Skeletal muscle satellite cell (primary cell): ENCODE results near the gene NLN.

Experiments used
- H3K27me3 ChIP-seq: 2 replicates; pipeline ENCODE4 v1.7.0; 2013; ENCODE audit warnings: low read length; ENCODE audit not compliant: control insufficient read depth, insufficient read depth
- H3K36me3 ChIP-seq: 2 replicates; pipeline ENCODE4 v1.7.0; 2013; ENCODE audit warnings: mild to moderate bottlenecking, control low read depth, low read length; ENCODE audit not compliant: insufficient read depth
- H3K4me1 ChIP-seq: 2 replicates; pipeline ENCODE4 v1.7.0; 2013; ENCODE audit warnings: low read length; ENCODE audit not compliant: control insufficient read depth, insufficient read depth
- H3K4me2 ChIP-seq: 2 replicates; pipeline ENCODE4 v1.7.0; 2013; ENCODE audit warnings: mild to moderate bottlenecking, low read length
- H3K4me3 ChIP-seq: 2 replicates; pipeline ENCODE4 v1.7.0; 2013; ENCODE audit warnings: low read length
- H3K9ac ChIP-seq: 2 replicates; pipeline ENCODE4 v1.7.0; 2013; ENCODE audit warnings: mild to moderate bottlenecking, low read depth, low read length, moderate library complexity
- H3K9me3 ChIP-seq: replicated peaks from 2 replicates; pipeline ENCODE4 v1.7.0; 2013; ENCODE audit warnings: mild to moderate bottlenecking, control low read depth, low read length

NLN gene

DNA sequence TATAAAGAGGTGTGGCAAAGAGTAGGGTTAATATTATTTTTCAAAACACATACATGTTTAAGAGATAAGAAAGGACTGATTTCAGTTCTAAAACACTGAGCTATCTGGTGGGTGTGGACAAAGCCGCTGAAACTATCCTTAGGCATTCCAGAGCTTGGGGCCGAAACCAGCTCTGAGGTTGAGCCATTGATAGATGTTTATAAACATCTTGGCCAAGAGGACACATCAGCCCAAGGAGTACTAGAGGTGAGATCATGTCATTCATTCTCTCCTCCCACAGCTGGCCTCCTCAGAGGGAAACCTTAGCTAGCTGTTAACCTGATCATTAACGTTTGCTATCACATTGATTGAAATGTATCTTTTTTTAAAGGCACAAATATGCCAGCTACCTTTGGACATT is 89.9 kb downstream of the NLN start:
- Histone ChIP-seq H3K27me3 (no peaks in the 10 kb centered on the region), H3K9ac (no peak overlapping the region), H3K36me3 (peaks cover 44% of the 10 kb centered on the region), H3K9me3 (no peaks in the 10 kb centered on the region), H3K4me3 (no peak overlapping the region), H3K4me2 (no peak overlapping the region), H3K4me1 (peaks cover 43% of the 10 kb centered on the region)

DNA sequence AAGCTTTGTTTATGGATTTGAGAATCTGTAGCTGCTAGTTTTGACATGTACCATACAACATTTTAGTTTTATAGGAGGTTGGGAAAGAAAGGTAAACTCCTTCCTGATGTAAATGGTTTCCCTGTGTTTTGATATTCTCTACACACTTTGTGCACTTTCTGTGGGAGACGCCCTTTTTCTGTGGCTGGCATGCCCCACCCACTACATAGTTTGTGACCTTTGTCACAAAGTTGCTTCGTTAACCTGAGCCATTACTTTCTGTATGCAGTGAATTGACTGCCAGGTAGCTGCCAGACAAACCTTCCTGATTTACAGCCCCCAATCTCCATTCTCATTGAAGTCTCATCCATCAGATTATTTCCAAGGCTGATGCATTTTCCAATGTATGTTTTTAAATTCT is 90.6 kb downstream of the NLN start:
- Histone ChIP-seq H3K27me3 (no peaks in the 10 kb centered on the region), H3K4me1 (peaks cover 42% of the 10 kb centered on the region), H3K36me3 (peaks cover 44% of the 10 kb centered on the region), H3K9ac (no peak overlapping the region), H3K4me2 (no peak overlapping the region), H3K4me3 (no peak overlapping the region), H3K9me3 (no peaks in the 10 kb centered on the region)

DNA sequence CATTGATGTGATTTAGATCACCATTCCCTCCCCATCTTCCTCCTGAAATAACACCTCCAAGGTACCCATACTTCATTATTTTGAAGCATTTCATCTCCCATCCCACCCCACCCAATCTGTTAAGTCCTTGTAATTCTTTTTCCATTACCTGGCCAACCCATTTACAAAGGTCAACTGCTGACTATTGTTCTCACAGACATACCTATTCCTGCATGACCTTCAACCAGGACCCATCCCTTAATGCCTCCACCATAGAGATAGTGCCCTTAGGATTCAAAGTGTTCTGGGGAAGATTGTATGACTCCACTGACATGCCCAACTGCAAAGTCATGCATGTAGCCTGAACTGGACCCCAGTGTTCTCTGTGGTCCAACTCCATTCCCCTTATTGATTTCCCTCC is 91.2 kb downstream of the NLN start:
- Histone ChIP-seq H3K4me2 (no peak overlapping the region), H3K36me3 (peaks cover 44% of the 10 kb centered on the region), H3K4me1 (peaks cover 37% of the 10 kb centered on the region), H3K4me3 (no peak overlapping the region), H3K9me3 (no peaks in the 10 kb centered on the region), H3K9ac (no peak overlapping the region), H3K27me3 (no peaks in the 10 kb centered on the region)

DNA sequence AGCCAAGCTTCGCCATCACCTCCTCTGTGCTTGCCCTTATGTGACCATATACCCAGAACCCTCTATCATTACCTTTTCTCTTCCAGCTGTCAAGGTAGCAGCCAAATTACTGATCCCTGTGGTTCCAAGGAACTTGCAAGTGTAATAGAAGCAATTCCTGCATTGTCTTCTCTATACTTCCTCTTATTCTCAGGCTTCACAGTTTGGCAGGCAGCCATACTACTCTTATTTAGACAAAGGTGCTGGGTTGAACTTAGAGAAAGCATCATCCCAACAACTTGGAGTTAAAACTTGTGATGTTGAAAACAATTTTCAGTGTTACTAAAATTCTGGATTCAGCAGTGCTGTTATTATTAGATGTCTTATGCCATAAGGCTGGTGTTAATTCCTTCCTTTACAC is 93.2 kb downstream of the NLN start:
- no peak overlapping the region for H3K9ac ChIP-seq
- no peak overlapping the region for H3K4me2 ChIP-seq
- H3K4me3 ChIP-seq = no peak overlapping the region
- H3K4me1 ChIP-seq = peaks cover 17% of the 10 kb centered on the region
- H3K27me3 ChIP-seq = no peaks in the 10 kb centered on the region
- H3K9me3 ChIP-seq = no peaks in the 10 kb centered on the region
- H3K36me3 ChIP-seq = peaks cover 34% of the 10 kb centered on the region

DNA sequence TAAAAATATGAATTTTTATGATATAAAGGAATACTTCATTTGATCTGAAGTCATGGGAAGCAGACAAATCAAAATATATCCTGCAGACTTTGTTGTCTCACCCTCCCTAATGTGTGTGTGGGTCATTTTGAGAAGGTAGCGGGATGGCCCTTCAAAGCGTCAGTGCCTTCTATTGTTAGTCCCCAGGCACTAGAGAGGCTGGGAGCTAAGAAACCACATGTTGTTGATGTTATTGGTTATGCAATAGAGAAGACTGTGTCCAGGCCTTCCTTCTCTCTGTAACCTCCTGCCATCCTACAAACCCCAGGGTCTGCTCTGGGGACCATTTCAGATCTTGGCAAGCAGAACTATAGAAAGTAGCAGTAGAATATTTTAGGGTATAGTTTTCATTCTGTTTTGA is 94.7 kb downstream of the NLN start:
- H3K9me3 ChIP-seq = no peaks in the 10 kb centered on the region
- no peaks in the 10 kb centered on the region for H3K27me3 ChIP-seq
- H3K9ac ChIP-seq = no peak overlapping the region
- H3K36me3 ChIP-seq = peaks cover 37% of the 10 kb centered on the region
- H3K4me2 ChIP-seq = no peak overlapping the region
- no peak overlapping the region for H3K4me3 ChIP-seq
- H3K4me1 ChIP-seq = peaks cover under 1% of the 10 kb centered on the region

DNA sequence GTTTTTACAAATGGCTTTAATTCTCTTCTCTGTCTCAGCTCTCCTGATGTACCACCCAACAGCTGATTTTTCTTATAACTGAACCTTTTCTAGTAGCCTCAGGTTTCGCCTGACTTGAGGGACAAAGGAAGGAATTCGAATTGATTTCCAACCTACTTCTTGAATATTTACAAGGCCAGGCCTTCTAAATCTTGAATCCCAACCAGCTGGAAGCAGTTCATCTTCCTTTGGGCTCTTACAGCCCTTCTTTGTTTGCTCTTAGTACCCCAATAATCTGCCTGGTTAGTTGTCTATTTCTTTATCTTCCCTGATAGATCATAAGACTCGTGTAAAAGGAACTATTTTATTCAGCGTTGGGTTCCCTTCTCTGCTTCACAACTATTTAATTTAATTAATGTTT is 95.9 kb downstream of the NLN start:
- Histone ChIP-seq H3K4me1 (peaks cover 4% of the 10 kb centered on the region), H3K9ac (no peak overlapping the region), H3K36me3 (peaks cover 26% of the 10 kb centered on the region), H3K27me3 (no peaks in the 10 kb centered on the region), H3K4me3 (no peak overlapping the region), H3K9me3 (no peaks in the 10 kb centered on the region), H3K4me2 (no peak overlapping the region)

DNA sequence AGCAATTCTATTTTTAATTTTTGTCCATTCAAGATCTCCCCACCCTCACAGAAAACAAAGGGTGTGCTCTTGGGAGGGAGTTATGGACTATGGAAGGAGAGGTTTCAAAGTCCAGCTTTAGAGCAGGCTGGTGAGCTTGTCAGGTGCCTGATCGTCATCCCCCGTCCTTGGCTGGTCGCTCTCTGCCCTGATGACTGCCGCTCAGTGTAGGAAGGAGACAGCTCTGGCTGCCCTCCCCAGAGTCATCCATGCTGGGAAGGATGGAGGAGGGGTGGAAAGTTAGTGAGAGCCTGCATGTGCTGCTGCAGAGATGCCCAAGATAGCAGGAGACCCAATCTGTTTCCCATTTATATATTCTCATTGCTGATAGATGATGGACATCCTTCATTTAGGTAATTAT is 96.6 kb downstream of the NLN start:
- H3K4me2 ChIP-seq = no peak overlapping the region
- H3K36me3 ChIP-seq = peaks cover 20% of the 10 kb centered on the region
- no peak overlapping the region for H3K9ac ChIP-seq
- no peak overlapping the region for H3K4me3 ChIP-seq
- no peaks in the 10 kb centered on the region for H3K27me3 ChIP-seq
- H3K4me1 ChIP-seq = peaks cover 9% of the 10 kb centered on the region
- no peaks in the 10 kb centered on the region for H3K9me3 ChIP-seq

DNA sequence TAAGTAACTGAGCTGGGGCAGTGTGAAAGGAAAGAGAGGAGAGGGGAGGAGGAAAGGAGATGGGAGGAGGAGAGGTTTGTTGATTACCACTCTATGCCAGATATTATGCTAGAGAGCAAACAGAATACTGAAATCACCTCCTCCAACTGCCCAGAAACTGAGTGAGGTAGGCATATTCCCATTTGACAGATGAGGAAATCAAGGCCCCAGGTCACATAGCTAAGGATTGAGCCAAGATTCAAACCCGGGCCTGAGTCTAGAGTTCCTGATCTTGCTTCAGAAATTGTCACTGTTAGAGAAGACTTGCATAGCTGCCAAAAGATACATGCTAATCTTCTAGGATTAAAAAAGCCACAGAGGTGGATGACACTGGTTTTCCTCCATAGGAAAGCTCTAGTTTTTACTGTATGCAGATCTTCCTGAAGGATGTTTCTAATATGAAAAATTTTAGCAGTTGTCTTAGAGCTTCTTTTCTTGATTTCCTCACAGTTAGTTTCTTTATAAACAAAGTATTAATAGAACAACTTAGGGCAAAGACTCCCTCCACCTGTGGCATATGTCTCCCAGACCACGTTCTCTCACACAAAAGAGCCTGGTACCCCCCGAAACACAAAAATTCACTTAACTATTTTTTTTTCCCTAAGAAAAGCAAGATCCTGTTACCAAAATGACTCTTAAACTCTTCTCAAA is 97.4 kb downstream of the NLN start:
- Histone ChIP-seq H3K9ac (no peak overlapping the region), H3K4me1 (peaks cover 13% of the 10 kb centered on the region), H3K9me3 (no peaks in the 10 kb centered on the region), H3K36me3 (peaks cover 12% of the 10 kb centered on the region), H3K4me2 (no peak overlapping the region), H3K4me3 (no peak overlapping the region), H3K27me3 (no peaks in the 10 kb centered on the region)

DNA sequence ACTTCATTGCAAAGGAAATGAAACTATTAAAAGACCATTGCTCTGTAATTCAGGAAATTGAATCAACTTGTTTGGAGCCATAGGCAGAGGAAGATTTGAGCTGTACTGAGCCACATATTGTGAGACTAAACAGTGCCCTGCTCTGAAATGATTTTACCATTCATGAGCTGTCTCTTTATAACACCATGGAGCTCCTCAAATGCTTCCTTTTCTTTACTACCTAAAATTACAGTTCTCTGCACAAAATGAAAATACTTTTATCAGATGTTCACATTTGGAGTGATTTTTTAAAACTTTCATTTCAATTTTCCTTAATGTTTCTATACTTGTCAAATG is 97.9 kb downstream of the NLN start:
- Histone ChIP-seq H3K4me1 (peaks cover 13% of the 10 kb centered on the region), H3K36me3 (peaks cover 10% of the 10 kb centered on the region), H3K4me3 (no peak overlapping the region), H3K9me3 (no peaks in the 10 kb centered on the region), H3K9ac (no peak overlapping the region), H3K4me2 (no peak overlapping the region), H3K27me3 (no peaks in the 10 kb centered on the region)

DNA sequence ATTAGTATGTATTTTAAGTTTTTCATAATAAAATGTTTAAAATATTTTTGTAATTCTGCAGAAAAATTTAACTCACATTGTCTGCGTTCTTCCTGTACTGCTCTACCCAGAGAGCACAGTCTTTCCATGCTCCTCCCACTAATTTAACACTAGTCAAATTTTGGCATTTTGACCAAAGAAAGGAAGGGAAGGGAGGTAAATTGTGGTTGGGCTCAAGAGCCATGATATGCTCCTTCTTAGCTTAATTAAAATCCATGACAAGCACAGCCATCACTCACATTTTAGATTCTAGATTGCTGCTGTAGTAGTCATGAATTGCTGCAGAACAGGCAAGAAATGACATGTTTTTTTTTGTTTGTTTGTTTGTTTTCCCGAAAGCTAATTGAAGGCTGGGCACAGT is 98.4 kb downstream of the NLN start:
- Histone ChIP-seq H3K4me3 (no peak overlapping the region), H3K36me3 (peaks cover 5% of the 10 kb centered on the region), H3K9me3 (no peaks in the 10 kb centered on the region), H3K9ac (no peak overlapping the region), H3K4me1 (peaks cover 13% of the 10 kb centered on the region), H3K4me2 (no peak overlapping the region), H3K27me3 (no peaks in the 10 kb centered on the region)

DNA sequence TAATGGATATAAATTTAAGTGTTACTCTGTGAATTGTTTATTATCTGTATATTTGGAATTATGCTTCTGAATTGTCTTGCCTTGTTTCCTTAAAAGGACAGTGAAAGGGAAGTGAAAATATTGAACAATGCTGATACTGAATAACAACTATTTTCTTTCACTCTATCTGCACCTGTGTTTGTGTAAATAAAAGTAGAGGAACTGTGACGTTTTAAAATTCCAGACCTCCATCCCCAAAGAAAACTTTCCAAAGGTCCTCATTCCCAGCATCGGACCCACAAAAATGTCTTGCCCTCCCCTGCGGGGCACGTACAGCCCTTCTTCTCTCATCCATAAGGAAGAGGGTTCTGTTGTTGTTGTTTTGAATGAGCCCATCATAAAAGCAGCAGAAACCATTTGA is 100.0 kb downstream of the NLN start:
- peaks cover 13% of the 10 kb centered on the region for H3K4me1 ChIP-seq
- no peaks in the 10 kb centered on the region for H3K27me3 ChIP-seq
- no peak overlapping the region for H3K9ac ChIP-seq
- no peak overlapping the region for H3K4me3 ChIP-seq
- no peak overlapping the region for H3K4me2 ChIP-seq
- H3K36me3 ChIP-seq = peaks cover 3% of the 10 kb centered on the region
- H3K9me3 ChIP-seq = no peaks in the 10 kb centered on the region

DNA sequence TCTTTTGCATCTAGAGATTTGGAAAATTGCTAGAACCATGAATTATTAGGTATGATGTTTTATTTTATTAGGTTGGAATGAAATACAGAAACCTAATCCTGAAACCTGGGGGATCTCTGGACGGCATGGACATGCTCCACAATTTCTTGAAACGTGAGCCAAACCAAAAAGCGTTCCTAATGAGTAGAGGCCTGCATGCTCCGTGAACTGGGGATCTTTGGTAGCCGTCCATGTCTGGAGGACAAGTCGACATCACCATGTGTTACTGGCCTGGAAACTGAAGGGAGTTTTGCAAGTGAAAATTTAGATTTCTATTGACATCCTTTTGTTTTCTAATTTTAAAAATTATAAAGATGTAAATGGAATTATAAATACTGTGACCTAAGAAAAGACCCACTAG is 100.7 kb downstream of the NLN start:
- no peaks in the 10 kb centered on the region for H3K9me3 ChIP-seq
- H3K27me3 ChIP-seq = no peaks in the 10 kb centered on the region
- peaks cover 13% of the 10 kb centered on the region for H3K4me1 ChIP-seq
- no peak overlapping the region for H3K4me2 ChIP-seq
- H3K9ac ChIP-seq = no peak overlapping the region
- H3K4me3 ChIP-seq = no peak overlapping the region
- peaks cover 5% of the 10 kb centered on the region for H3K36me3 ChIP-seq
